ENCODE data around the gene DTX3L.

DTX3L gene

DNA sequence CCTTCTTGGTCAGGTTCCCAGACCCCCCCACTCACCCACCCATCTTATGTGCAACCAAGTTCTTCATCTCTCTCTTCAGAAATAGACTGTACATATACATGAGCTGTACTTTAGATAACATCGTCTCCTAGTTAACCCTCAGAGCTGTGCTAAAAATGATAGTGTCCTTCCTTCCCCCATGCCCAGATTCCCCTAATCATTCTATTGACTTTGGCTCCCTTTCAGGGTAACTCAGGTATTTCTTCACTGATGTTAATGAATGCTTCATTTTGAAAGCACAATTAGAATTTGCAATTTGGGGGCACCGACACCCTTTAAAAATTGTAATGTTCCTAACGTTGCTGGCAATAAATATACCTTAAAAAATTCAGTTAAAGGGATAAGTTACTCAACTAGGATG lies 11.0 kb upstream of the DTX3L start:
- H3K14ac ChIP-seq (ENCODE audit: low read length) = no peak overlapping the region
- no peak overlapping the region for H3K4me2 ChIP-seq (ENCODE audit: low read length)
- H4K91ac ChIP-seq (ENCODE audit: low read depth, low read length) = no peak overlapping the region
- no peaks in the 10 kb centered on the region for H3K27me3 ChIP-seq (ENCODE audit: insufficient read depth, low read length)
- H2AK5ac ChIP-seq (ENCODE audit: low read length) = no peak overlapping the region
- H3K4me3 ChIP-seq (ENCODE audit: low read depth, low read length) = no peak overlapping the region
- H3K4me1 ChIP-seq (ENCODE audit: control insufficient read depth in 1 of 2, insufficient read depth in 2 of 2, low read length in 2 of 2) = peaks cover 3 to 4% of the 10 kb centered on the region in 2 experiments
- H3K9me3 ChIP-seq (ENCODE audit: insufficient read depth, low read depth, low read length) = no peaks in the 10 kb centered on the region
- H3K79me2 ChIP-seq (ENCODE audit: control insufficient read depth, insufficient read depth, low read length, poor library complexity) = no peaks in the 10 kb centered on the region
- no peak overlapping the region for H4K8ac ChIP-seq (ENCODE audit: low read depth, low read length)
- no peak overlapping the region for H3K9ac ChIP-seq (ENCODE audit: low read length)
- no peak for DNase-seq
- H3K79me1 ChIP-seq (ENCODE audit: low read length) = no peaks in the 10 kb centered on the region
- no peaks in the 10 kb centered on the region for H3K36me3 ChIP-seq (ENCODE audit: control insufficient read depth in 1 of 2, insufficient read depth in 2 of 2, low read length in 2 of 2)
- no peak overlapping the region for H3K23ac ChIP-seq (ENCODE audit: low read length)
- no peak overlapping the region for H3K18ac ChIP-seq (ENCODE audit: low read length)
- no peak overlapping the region for H2BK12ac ChIP-seq (ENCODE audit: low read length)
- no peak overlapping the region for H2BK5ac ChIP-seq (ENCODE audit: low read depth, low read length, poor library complexity)
- no peak overlapping the region for H3K4ac ChIP-seq (ENCODE audit: low read depth, low read length)
- H2AFZ ChIP-seq (ENCODE audit: insufficient read depth, low read length, poor library complexity) = no peak overlapping the region
- H2BK120ac ChIP-seq (ENCODE audit: insufficient read depth, low read length, poor library complexity) = no peak overlapping the region
- WGBS (ENCODE audit: extremely low coverage, insufficient coverage, insufficient read length) = no CpG with 5 or more reads among the region's 3 CpGs
- H3K27ac ChIP-seq (ENCODE audit: low read depth, low read length) = no peak overlapping the region
- no peak overlapping the region for H4K12ac ChIP-seq (ENCODE audit: low read depth, low read length)

DNA sequence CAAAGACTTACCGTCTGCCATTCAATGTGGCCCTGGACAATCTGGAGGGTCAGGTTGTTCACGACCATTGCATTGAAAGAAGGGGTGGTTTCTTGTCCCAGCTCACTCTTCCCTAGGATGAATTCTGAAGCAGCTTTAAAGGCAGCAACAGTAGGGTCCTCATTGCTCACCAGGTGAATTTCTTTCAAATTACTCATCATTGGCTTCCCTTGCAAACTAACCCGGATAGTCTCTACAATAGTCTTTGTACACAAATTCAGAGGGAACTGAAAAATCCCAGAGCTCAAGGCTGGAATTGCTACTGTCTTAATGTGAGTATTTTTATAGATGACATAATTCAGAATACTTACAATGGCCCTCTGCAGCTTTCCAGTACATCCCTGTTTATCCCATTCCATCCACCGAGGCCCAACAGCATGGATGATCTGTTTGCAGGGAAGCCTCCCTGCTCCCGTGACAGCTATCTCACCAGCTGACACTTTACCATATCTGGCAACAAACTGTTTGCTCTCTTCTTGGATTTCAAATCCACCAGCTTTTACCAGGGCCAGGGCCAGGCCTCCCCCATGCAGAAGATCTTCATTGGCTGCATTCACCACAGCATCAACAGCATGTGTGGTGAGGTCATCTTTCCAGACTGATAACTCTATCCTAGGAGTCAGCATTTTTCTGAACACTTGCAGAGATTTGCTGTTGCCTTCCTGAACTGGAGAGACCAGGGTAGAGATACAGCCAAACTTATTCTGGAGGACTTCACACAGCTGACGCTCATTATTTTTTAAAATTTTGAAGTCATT lies 8.7 kb upstream of the DTX3L start:
- Histone ChIP-seq H2AFZ (ENCODE audit: insufficient read depth, low read length, poor library complexity) (no peak overlapping the region), H3K79me1 (ENCODE audit: low read length) (no peaks in the 10 kb centered on the region), H3K23ac (ENCODE audit: low read length) (no peak overlapping the region), H3K79me2 (ENCODE audit: control insufficient read depth, insufficient read depth, low read length, poor library complexity) (no peaks in the 10 kb centered on the region), H2BK5ac (ENCODE audit: low read depth, low read length, poor library complexity) (no peak overlapping the region), H4K8ac (ENCODE audit: low read depth, low read length) (no peak overlapping the region), H3K4me1 (ENCODE audit: control insufficient read depth in 1 of 2, insufficient read depth in 2 of 2, low read length in 2 of 2) (peaks cover 3 to 4% of the 10 kb centered on the region in 2 experiments), H3K9me3 (ENCODE audit: insufficient read depth, low read depth, low read length) (no peaks in the 10 kb centered on the region), H2BK120ac (ENCODE audit: insufficient read depth, low read length, poor library complexity) (no peak overlapping the region), H3K9ac (ENCODE audit: low read length) (no peak overlapping the region), H4K12ac (ENCODE audit: low read depth, low read length) (no peak overlapping the region), H2AK5ac (ENCODE audit: low read length) (no peak overlapping the region), H3K27me3 (ENCODE audit: insufficient read depth, low read length) (no peaks in the 10 kb centered on the region), H4K91ac (ENCODE audit: low read depth, low read length) (no peak overlapping the region), H3K4me2 (ENCODE audit: low read length) (no peak overlapping the region), H3K14ac (ENCODE audit: low read length) (no peak overlapping the region), H2BK12ac (ENCODE audit: low read length) (no peak overlapping the region), H3K4me3 (ENCODE audit: low read depth, low read length) (no peak overlapping the region), H3K27ac (ENCODE audit: low read depth, low read length) (no peak overlapping the region), H3K36me3 (ENCODE audit: control insufficient read depth in 1 of 2, insufficient read depth in 2 of 2, low read length in 2 of 2) (no peaks in the 10 kb centered on the region), H3K18ac (ENCODE audit: low read length) (no peak overlapping the region), H3K4ac (ENCODE audit: low read depth, low read length) (no peak overlapping the region)
- no CpG with 5 or more reads among the region's 6 CpGs for WGBS (ENCODE audit: extremely low coverage, insufficient coverage, insufficient read length)
- no peak for DNase-seq

DNA sequence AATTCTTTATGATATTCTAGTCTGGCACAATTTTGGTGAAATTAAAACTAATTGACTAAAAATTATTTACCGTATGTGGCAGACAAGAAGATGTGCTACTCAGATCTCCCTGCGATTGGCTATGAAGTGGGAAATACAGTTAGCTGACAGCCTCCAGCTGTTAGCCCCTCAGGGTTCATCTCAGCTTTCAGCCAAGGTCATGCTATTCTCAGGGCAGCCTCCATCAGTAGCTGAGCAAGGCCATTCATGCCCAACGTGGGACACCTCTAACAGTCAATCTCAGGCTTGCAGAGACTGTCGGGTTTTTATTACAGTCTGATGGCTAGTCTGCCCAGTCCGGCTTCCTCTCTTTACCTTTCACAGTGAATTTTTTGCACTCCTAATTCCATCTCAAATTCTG lies 6.8 kb upstream of the DTX3L start:
- no peak overlapping the region for H3K4me3 ChIP-seq (ENCODE audit: low read depth, low read length)
- WGBS (ENCODE audit: extremely low coverage, insufficient coverage, insufficient read length) = no CpG with 5 or more reads among the region's 5 CpGs
- peaks cover 3 to 4% of the 10 kb centered on the region in 2 experiments for H3K4me1 ChIP-seq (ENCODE audit: control insufficient read depth in 1 of 2, insufficient read depth in 2 of 2, low read length in 2 of 2)

DNA sequence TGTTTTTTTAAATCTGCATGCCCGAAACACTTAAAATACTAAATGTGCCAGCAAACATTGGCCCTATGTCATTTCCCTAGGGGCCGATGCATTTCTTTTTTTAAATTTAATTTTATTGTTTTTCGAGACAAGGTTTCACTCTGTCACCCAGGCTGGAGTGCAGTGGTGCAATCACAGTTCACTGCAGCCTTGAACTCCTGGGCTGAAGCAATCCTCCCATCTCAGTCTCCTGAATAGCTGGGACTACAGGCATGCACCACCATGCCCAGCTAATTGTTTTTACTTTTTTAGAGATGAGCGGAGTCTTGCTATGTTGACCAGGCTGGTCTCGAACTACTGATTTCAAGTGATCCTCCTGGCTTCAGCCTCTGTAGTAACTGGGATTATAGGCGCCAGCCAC lies 5.5 kb upstream of the DTX3L start:
- Histone ChIP-seq H3K36me3 (ENCODE audit: control insufficient read depth in 1 of 2, insufficient read depth in 2 of 2, low read length in 2 of 2) (no peaks in the 10 kb centered on the region), H3K79me1 (ENCODE audit: low read length) (peaks cover under 1% of the 10 kb centered on the region), H2AFZ (ENCODE audit: insufficient read depth, low read length, poor library complexity) (no peak overlapping the region), H4K91ac (ENCODE audit: low read depth, low read length) (no peak overlapping the region), H3K4ac (ENCODE audit: low read depth, low read length) (no peak overlapping the region), H3K27me3 (ENCODE audit: insufficient read depth, low read length) (no peaks in the 10 kb centered on the region), H3K9me3 (ENCODE audit: insufficient read depth, low read depth, low read length) (no peaks in the 10 kb centered on the region), H2BK12ac (ENCODE audit: low read length) (no peak overlapping the region), H3K14ac (ENCODE audit: low read length) (no peak overlapping the region), H3K4me3 (ENCODE audit: low read depth, low read length) (no peak overlapping the region), H4K8ac (ENCODE audit: low read depth, low read length) (no peak overlapping the region), H3K79me2 (ENCODE audit: control insufficient read depth, insufficient read depth, low read length, poor library complexity) (no peaks in the 10 kb centered on the region), H3K4me1 (ENCODE audit: control insufficient read depth in 1 of 2, insufficient read depth in 2 of 2, low read length in 2 of 2) (peaks cover 3 to 4% of the 10 kb centered on the region in 2 experiments), H3K4me2 (ENCODE audit: low read length) (no peak overlapping the region), H3K23ac (ENCODE audit: low read length) (no peak overlapping the region), H3K9ac (ENCODE audit: low read length) (no peak overlapping the region), H3K18ac (ENCODE audit: low read length) (no peak overlapping the region), H2AK5ac (ENCODE audit: low read length) (no peak overlapping the region), H3K27ac (ENCODE audit: low read depth, low read length) (no peak overlapping the region), H2BK5ac (ENCODE audit: low read depth, low read length, poor library complexity) (no peak overlapping the region), H4K12ac (ENCODE audit: low read depth, low read length) (no peak overlapping the region), H2BK120ac (ENCODE audit: insufficient read depth, low read length, poor library complexity) (no peak overlapping the region)
- WGBS (ENCODE audit: extremely low coverage, insufficient coverage, insufficient read length) = no CpG with 5 or more reads among the region's 6 CpGs
- DNase-seq = no peak

More for the DNA sequence above, 6.8 kb upstream of the DTX3L start:
- Histone ChIP-seq H2AK5ac (ENCODE audit: low read length) (no peak overlapping the region), H3K4me2 (ENCODE audit: low read length) (no peak overlapping the region), H3K36me3 (ENCODE audit: control insufficient read depth in 1 of 2, insufficient read depth in 2 of 2, low read length in 2 of 2) (no peaks in the 10 kb centered on the region), H2BK12ac (ENCODE audit: low read length) (no peak overlapping the region), H3K23ac (ENCODE audit: low read length) (no peak overlapping the region), H3K9ac (ENCODE audit: low read length) (peak overlapping the region; percentile 21), H3K27me3 (ENCODE audit: insufficient read depth, low read length) (no peaks in the 10 kb centered on the region), H2BK5ac (ENCODE audit: low read depth, low read length, poor library complexity) (no peak overlapping the region), H4K8ac (ENCODE audit: low read depth, low read length) (no peak overlapping the region), H2BK120ac (ENCODE audit: insufficient read depth, low read length, poor library complexity) (no peak overlapping the region), H3K14ac (ENCODE audit: low read length) (no peak overlapping the region), H3K27ac (ENCODE audit: low read depth, low read length) (no peak overlapping the region), H3K9me3 (ENCODE audit: insufficient read depth, low read depth, low read length) (no peaks in the 10 kb centered on the region), H3K4ac (ENCODE audit: low read depth, low read length) (no peak overlapping the region), H2AFZ (ENCODE audit: insufficient read depth, low read length, poor library complexity) (no peak overlapping the region), H3K79me1 (ENCODE audit: low read length) (no peaks in the 10 kb centered on the region), H4K91ac (ENCODE audit: low read depth, low read length) (no peak overlapping the region), H3K79me2 (ENCODE audit: control insufficient read depth, insufficient read depth, low read length, poor library complexity) (no peaks in the 10 kb centered on the region), H3K18ac (ENCODE audit: low read length) (no peak overlapping the region), H4K12ac (ENCODE audit: low read depth, low read length) (no peak overlapping the region)
- DNase-seq = no peak

Data from trophoblast cell (in vitro differentiated cells and primary cell).